SK-N-MC (cell line): ENCODE results near the gene FSIP1.

Source experiments
- DNase-seq: peaks from one replicate; pipeline ENCODE4 v3.0.0-alpha.2; 2011; ENCODE audit warnings: low read depth, low spot score
- H3K27ac ChIP-seq: fragments of 200-600 bp; sonication (generic); 2 replicates; pipeline ENCODE4 v1.5.1; 2016; ENCODE audit warnings: mixed run types
- H3K36me3 ChIP-seq: fragments of 200-600 bp; sonication (generic); 2 replicates; pipeline ENCODE4 v1.6.1; 2017; ENCODE audit warnings: antibody characterized with exemption, low read length, mixed read lengths; ENCODE audit not compliant: insufficient read depth
- H3K4me3 ChIP-seq: fragments of 200-600 bp; sonication (generic); 2 replicates; pipeline ENCODE4 v1.5.1; 2016
- H3K9ac ChIP-seq: fragments of 200-600 bp; sonication (generic); 2 replicates; pipeline ENCODE4 v1.8.0; 2017; ENCODE audit warnings: mixed run types, mixed read lengths; ENCODE audit not compliant: insufficient read length
- H3K9me3 ChIP-seq: fragments of 200-600 bp; sonication (generic); 2 replicates; pipeline ENCODE4 v1.6.1; 2017; ENCODE audit warnings: low read depth, mild to moderate bottlenecking, antibody characterized with exemption, low read length, moderate library complexity, mixed read lengths
- EZH2 ChIP-seq: fragments of 200-600 bp; sonication (generic); IDR thresholded peaks from one replicate; pipeline ENCODE4 v1.6.1; 2017; ENCODE audit warnings: antibody characterized with exemption
- FOXP2 ChIP-seq: optimal IDR thresholded peaks from 2 replicates; pipeline ENCODE3; 2011; ENCODE audit warnings: mild to moderate bottlenecking, moderate library complexity; ENCODE audit not compliant: insufficient read depth; ENCODE audit errors: extremely low read length, control extremely low read depth
- POLR2AphosphoS5 ChIP-seq: IDR thresholded peaks from 2 replicates; pipeline ENCODE4 v1.6.1; 2012; ENCODE audit warnings: mild to moderate bottlenecking, low read depth, low read length, borderline replicate concordance

The FSIP1 gene

GRCh38 chr15:39625451-39625850 is 157.2 kb downstream of the FSIP1 start:
- TF ChIP-seq POLR2AphosphoS5: no peak
- H3K9me3 ChIP-seq: no peaks in the 10 kb centered on the region
- no peak overlapping the region for H3K9ac ChIP-seq
- no peak for DNase-seq
- no peak overlapping the region for H3K27ac ChIP-seq
- H3K36me3 ChIP-seq: no peaks in the 10 kb centered on the region
- no peak overlapping the region for H3K4me3 ChIP-seq

GRCh38 chr15:39624806-39625205 is 157.8 kb downstream of the FSIP1 start:
- DNase-seq: no peak
- no peak overlapping the region for H3K9ac ChIP-seq
- H3K4me3 ChIP-seq: no peak overlapping the region
- H3K9me3 ChIP-seq: no peaks in the 10 kb centered on the region
- no peak overlapping the region for H3K27ac ChIP-seq
- no peaks in the 10 kb centered on the region for H3K36me3 ChIP-seq
- TF ChIP-seq FOXP2: no peak
- TF ChIP-seq EZH2: no peak
- no peak for TF ChIP-seq POLR2AphosphoS5

DNA sequence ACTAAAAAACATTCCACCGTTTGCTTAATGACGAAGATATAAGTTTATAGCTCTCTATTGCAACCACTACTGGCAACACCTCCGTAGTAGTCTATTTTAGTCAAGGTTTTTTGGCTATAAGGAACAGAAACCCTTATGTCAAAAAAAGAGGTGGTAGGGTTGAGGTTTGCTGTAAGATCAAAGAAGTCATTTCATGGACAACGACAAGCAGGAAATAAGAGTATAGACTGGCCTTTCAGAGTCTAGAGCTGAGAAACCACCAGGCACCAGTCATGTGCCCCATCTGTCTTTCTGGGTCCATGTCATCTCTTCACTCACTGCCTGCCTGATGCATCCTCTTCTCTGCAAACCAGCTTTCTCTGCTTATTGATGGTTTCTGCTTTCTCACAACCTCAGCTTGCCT is 159.1 kb downstream of the FSIP1 start:
- Histone ChIP-seq H3K9me3 (no peaks in the 10 kb centered on the region), H3K27ac (no peak overlapping the region), H3K4me3 (no peak overlapping the region), H3K36me3 (no peaks in the 10 kb centered on the region), H3K9ac (no peak overlapping the region)
- TF ChIP-seq FOXP2 (no peak), POLR2AphosphoS5 (no peak), EZH2 (no peak)
- no peak for DNase-seq

- Histone ChIP-seq H3K4me3 (no peak overlapping the region), H3K9ac (no peak overlapping the region), H3K27ac (no peak overlapping the region), H3K36me3 (no peaks in the 10 kb centered on the region), H3K9me3 (no peaks in the 10 kb centered on the region)
- TF ChIP-seq EZH2 (no peak), POLR2AphosphoS5 (no peak), FOXP2 (no peak)
- no peak for DNase-seq
Observed at GRCh38 chr15:39622660-39623516, 159.8 kb downstream of the FSIP1 start.

DNA sequence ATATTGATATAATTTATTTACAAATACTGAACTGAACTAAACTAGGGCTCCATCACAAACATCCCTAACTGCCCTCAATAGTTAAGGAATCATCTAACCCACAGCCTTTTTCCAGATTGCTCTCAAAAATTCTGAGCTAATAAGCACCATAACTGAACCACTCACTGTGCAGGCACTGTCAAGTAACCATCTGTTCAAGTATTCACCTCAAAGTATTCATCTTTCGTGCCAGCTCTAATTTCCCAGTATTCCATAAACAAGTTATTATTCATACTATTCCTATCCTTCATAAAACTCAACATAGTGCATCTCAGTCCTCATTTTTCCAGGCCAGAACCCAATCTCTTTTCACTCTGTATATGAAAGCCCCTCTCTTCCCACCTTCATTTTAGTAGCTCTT is 160.7 kb downstream of the FSIP1 start:
- no peak overlapping the region for H3K4me3 ChIP-seq
- no peaks in the 10 kb centered on the region for H3K9me3 ChIP-seq
- H3K27ac ChIP-seq: no peak overlapping the region
- no peaks in the 10 kb centered on the region for H3K36me3 ChIP-seq
- no peak for DNase-seq
- no peak overlapping the region for H3K9ac ChIP-seq
- TF ChIP-seq POLR2AphosphoS5: no peak

- Histone ChIP-seq H3K9me3 (no peaks in the 10 kb centered on the region), H3K4me3 (no peak overlapping the region), H3K9ac (no peak overlapping the region), H3K36me3 (no peaks in the 10 kb centered on the region), H3K27ac (no peak overlapping the region)
- TF ChIP-seq POLR2AphosphoS5: no peak
- TF ChIP-seq FOXP2: no peak
- TF ChIP-seq EZH2: no peak
- no peak for DNase-seq
Observed at GRCh38 chr15:39621210-39621609, 161.4 kb downstream of the FSIP1 start.

- Histone ChIP-seq H3K27ac (no peak overlapping the region), H3K36me3 (no peaks in the 10 kb centered on the region), H3K9me3 (no peaks in the 10 kb centered on the region), H3K9ac (no peak overlapping the region), H3K4me3 (no peak overlapping the region)
- TF ChIP-seq EZH2 (no peak), POLR2AphosphoS5 (no peak), FOXP2 (no peak)
- DNase-seq: no peak
Observed at GRCh38 chr15:39618063-39618823, 164.4 kb downstream of the FSIP1 start.

- H3K36me3 ChIP-seq: no peaks in the 10 kb centered on the region
- no peaks in the 10 kb centered on the region for H3K9me3 ChIP-seq
- H3K9ac ChIP-seq: no peak overlapping the region
- H3K4me3 ChIP-seq: no peak overlapping the region
- H3K27ac ChIP-seq: no peak overlapping the region
- TF ChIP-seq EZH2: no peak
- TF ChIP-seq FOXP2: no peak
- no peak for TF ChIP-seq POLR2AphosphoS5
- no peak for DNase-seq
Observed at GRCh38 chr15:39616731-39617455, 165.7 kb downstream of the FSIP1 start.

DNA sequence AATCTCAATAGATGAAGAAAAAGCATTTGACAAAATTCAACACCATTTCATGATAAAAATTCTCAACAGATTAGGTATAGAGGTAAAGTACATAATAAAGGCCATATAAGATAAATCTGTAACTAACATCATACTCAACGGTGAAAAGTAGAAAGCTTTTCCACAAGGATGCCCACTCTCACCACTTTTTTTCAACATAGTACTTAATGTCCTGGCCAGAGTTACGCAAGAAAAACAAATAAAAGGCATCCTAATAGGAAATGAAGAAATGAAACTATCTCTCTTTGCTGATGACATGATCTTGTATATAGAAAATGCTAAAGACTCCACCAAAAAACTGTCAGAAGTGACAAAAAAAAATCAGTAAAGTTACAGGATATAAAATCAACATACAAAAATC is 168.8 kb downstream of the FSIP1 start:
- 0 out of 2 replicates have a peak, but pooled peaks cover 3% of the 10 kb centered on the region for H3K9me3 ChIP-seq
- TF ChIP-seq POLR2AphosphoS5: no peak
- no peak for TF ChIP-seq FOXP2
- no peak for TF ChIP-seq EZH2
- no peak overlapping the region for H3K4me3 ChIP-seq
- H3K27ac ChIP-seq: no peak overlapping the region
- no peak overlapping the region for H3K9ac ChIP-seq
- H3K36me3 ChIP-seq: no peaks in the 10 kb centered on the region
- no peak for DNase-seq
